Hindlimb muscle (tissue), 1 donor: ENCODE data around the gene LPP. TPM values are rescaled to one million over a fixed set of nuclear protein-coding genes. Genes with fewer than 3 reads are reported as not detected.
A peak's percentile ranks its signal among the peaks of the same experiment; 100 is the strongest.

ENCODE experiments used
- DNase-seq: peaks from one replicate; pipeline ENCODE4 v3.0.0-alpha.2; 2013
- polyA plus RNA-seq: library from polyadenylated mRNA; unstranded; fragments of 120-200 nt; gene quantifications from one replicate; pipeline ENCODE4 v1.2.1, GENCODE V29; 2013; ENCODE audit not compliant: insufficient read length

The LPP gene
- polyA plus RNA-seq, 1 donor, result 12.7 TPM

DNA sequence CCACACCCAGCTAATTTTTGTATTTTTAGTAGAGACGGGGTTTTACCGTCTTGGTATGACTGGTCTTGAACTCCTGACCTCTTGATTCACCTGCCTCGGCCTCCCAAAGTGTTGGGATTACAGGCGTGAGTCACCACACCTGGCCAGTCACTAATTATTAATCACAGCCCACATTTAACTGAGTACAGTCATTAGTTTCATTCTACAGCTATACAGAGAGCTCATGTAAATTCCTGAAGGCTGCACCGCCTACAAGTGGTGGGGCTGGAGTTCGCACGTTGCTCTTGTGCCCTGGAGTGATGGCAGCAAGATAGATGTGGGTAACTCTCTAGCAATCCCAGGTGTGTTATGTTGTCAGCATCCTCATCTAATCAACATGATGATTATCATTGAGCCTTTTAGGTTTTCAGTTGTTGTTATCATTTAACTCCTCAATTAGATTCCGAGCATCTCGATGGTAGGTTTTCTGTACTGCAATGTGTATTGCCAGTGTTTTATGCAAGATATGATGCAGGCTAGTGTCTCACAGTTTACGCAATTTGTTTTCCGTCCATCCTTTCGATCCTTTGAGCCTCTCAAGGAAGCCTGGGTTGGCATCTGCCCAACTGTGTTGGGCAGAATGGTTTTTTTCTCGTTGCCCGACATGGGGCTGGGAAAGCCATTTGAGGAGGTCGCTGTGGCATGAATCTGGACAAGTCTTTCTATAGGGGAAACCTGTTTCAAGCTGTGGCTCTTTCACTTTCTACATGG, 216.3 kb downstream of the LPP start:
- no peak for DNase-seq

DNA sequence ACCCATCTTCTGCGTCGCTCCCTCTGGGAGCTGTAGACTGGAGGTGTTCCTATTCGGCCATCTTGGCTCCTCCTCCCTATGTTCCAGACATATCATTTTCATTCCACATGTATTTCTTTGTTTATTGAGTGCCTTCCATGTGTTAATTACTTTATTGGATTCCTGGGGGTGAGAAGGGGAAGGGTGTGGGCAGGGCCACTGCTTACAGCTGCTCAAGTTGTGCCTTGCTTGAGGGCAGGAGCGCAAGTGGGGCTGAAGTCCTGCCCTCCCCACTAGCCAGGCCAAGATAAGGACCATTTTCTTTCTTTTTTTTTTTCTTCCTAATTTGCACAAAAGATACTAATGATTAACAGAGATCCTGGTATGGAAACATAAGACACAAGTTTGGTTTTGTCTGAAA, 224.8 kb downstream of the LPP start:
- DNase-seq, result no peak

DNA sequence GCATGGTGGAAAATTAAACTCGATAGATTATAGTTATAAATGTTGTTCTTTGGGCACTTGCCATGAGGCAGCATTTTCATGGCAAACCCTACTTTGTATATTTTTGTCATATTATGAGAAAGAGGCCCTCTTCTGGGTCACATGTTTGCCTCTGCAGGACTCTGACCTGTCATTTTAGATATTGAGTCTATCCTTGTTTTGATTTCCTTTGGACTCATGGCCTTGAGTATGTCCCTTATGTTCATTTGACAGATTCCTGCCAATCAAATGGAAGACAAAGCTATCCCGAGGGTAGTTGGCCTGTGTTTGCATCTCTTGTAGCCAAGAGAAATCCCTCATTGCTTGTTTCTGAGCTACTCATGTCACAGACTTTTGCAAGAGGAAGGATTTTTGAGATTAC, 226.3 kb downstream of the LPP start:
- DNase-seq, result no peak

- DNase-seq, result no peak
Observed at GRCh38 chr3:188380722-188381121, 226.8 kb downstream of the LPP start.

GRCh38 chr3:188383748-188384147, 229.8 kb downstream of the LPP start:
- DNase-seq, result no peak

DNA sequence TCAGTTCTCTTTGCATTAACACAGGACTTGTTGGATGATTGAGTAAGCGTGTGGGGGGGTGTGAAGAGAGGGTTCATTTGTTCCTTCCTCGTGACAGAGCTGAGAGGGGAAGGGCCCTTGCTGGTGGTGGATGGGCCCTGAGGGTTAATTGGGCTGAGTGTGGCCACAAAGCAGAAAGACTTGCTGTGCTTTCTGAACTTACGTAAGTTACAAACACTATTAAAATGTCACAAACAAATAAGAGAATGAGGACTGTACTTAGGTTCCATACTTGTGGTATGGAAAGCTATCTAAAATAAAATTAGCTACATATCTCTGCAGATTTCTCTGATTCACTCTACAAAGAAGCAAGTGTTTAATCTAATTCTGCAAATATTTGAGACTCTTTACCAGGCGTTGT, 231.3 kb downstream of the LPP start:
- DNase-seq, result no peak

- DNase-seq, result peak; percentile 36
Observed at GRCh38 chr3:188389711-188390342, 235.9 kb downstream of the LPP start.

GRCh38 chr3:188390343-188390718, 236.4 kb downstream of the LPP start:
- no peak for DNase-seq

DNA sequence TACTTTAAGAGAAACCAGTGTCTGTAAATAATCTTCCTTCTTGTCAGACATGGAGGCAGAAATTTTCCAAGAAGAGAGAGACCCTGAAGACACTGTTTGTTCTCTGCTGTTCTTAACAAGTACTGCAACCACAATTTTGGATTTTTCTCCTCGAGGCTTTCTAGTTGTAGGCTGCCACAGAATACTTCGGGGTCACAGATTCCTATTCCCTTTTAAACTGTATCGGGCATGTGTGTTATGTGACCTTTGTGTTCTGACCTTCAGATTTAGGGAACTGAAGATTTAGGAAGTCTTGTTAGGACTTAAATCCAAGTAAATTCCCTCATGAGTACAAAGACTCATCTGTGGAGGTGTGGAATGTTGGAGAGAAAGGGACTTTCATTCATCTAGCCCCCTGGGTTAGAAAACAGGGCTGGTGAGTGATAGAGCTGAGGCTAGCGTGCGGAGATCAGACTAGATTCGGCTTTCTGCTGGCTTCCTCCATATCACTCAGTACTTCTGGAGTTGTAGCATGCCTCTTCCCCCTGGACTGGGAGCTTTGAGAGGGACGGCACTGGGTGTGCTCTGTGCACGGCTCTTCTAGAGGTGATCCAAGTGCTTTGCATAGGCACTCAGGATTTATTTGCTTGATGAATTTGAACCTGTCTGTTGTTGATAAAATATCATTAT, 237.0 kb downstream of the LPP start:
- DNase-seq, result no peak

DNA sequence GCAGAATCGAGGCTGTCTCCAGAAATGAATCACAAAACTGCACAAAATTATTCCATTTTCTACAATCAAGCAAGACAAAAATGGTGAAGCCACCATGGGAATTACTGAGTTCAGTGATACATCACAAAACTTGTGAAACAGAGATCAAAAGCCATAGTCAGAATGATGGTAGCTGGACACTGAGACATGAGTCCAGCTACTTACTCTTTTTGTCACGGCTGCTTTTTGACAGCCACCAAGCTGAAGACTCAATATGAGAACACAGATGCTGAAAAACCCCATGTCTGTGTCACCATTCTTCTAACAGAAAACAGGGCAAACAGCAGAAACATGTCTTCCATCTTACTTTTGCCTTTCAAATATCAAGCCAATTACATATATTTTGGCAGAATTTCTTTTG, 237.6 kb downstream of the LPP start:
- DNase-seq, result no peak

DNA sequence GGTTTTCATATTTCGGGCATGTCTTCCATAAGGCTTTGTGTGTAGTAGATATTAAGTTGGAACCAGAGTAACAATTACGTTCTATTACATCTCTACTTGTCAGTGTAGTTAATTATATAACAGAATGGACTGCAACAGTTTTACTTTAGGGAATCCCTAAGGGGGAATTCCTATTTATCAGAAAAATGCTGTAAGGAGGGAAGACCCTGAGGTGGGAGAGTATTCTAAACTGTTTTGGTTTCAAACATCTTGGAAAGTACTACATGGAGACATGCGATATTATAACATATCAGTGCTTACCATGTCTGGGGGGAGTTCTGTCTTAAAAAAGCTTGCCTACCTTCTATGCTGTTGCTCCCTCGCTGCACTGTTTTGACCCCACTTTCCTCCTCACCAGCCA, 238.1 kb downstream of the LPP start:
- no peak for DNase-seq

- DNase-seq, result no peak
Observed at GRCh38 chr3:188394623-188395022, 240.7 kb downstream of the LPP start.

GRCh38 chr3:188396251-188396650, 242.3 kb downstream of the LPP start:
- DNase-seq, result no peak

DNA sequence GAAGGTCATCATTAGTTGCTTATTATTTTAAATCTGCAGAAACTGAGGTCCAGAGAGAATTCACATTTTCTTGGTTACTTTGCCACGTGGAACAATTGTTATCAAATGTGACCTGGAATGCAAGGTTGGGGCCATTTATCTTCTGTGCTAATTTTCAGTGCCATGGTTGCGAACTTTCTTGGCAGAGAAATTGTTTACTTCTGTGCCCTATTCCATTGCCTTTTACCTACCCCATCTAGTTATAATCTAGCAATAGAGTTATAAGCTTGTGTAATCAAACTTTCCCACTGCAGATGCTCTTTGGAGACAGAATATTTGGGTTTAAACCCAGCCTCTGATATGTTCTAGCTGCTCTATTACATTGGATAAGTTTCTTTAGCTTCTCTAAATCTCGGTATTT, 242.9 kb downstream of the LPP start:
- DNase-seq, result no peak

DNA sequence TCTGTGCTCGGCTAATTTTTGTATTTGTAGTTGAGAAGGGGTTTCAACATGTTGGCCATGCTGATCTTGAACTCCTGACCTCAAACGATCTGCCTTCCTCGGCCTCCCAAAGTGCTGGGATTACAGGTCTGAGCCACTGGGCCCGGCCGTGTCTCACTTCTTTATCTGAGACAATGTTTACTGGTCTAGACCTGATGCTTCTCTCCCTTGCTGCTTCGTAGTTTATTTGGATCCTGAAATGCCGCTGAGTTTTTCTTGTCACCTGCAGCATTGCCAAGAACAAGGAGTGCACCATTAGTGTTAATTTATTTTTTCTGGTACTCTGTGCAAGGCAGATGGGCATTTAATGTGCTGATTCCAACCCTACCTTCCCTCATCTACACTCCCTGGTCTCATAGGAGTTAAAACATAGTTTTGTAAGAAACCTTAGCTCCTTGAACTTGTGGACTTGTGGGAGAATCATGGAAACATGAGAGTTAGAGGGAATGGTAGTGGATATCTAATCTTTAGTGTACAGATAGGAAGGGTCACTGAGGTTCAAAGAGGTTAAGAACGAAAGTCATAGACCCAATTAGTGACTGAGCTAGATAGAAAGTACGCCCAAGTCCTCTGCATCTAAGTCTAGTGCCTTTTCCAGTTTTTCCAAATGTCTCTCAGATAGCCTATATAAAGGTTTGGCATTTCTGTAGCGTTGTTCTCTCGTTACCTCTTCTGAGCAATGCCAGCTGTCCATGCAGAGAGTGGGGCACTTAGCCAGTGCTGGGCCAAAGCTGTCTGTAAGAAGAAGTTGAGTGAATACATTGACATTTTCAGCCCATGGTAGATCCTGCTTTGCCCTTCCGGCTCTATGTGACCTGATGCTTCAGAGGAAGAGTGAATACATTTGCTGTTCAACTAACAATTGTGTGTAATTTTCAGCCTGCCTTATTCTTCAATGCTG, 244.1 kb downstream of the LPP start:
- no peak for DNase-seq

DNA sequence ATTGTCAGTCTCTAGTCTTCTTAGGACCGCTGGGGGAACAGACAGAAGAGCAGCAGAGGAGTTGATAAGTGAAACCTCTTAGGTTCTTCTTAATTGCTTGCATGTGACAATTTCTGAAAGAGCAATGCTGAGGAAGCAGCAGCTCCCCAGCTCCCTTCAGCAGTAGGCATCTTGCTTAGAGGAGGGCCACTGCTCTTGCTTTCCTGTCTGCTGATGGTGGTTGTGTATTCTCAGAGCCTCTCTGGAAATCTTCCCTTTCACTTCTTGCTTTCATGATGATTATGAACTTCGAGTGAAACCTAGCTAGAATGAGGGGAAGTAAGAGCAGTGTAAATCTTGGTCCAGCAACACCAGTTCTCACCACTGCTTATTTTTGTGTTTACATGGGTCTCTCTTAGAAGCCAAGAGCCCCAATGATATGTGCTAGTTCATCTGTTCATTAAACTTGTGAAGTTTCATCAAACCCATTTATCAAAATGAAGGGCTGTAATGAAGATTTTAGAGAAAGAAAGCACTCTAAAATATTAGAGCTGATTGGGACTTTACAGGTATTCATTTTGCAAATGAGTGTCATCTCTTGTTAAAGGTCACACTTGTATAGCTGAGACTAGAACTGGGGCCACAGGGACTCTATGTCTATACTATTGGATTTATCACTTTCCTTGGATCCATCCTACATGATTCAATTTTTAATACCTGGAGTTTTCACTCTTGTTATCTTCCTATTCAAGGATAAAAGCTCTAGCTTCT, 246.7 kb downstream of the LPP start:
- DNase-seq, result no peak

DNA sequence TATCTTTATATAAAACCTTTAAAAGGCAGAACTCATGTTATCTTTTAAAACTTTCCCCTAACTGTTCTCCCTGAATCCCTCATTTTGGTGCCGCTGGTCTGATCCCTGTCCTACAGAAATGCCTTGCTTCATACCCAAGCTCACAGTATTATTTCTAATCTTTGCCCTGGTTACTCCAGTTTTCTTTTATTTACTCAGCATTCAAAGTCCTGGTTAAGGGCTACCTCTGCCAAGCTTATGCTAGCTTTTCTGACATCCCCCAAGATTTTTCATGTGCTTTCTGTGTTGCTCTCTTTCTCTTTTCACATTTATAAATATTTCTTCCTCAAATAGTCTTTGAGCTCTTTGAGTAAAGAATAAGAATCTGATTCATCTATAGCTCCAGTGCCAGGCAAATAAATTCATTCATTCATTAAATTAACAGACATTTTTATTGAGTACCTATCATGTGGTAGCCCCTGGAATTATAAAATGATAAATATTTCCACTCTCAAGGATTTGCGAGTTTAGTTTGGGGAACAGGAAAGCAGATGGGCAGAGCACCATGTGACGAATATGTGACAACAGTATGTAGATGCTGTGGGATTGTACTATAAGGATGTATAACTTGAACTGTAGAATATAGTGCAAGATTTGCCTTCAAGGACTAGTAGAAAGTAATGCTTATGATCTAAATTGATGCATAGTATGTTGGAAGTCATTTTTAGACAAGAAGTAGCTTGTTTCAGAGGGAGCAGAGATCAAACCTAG, 247.5 kb downstream of the LPP start:
- DNase-seq, result no peak

- DNase-seq, result no peak
Observed at GRCh38 chr3:188402229-188402628, 248.3 kb downstream of the LPP start.

DNA sequence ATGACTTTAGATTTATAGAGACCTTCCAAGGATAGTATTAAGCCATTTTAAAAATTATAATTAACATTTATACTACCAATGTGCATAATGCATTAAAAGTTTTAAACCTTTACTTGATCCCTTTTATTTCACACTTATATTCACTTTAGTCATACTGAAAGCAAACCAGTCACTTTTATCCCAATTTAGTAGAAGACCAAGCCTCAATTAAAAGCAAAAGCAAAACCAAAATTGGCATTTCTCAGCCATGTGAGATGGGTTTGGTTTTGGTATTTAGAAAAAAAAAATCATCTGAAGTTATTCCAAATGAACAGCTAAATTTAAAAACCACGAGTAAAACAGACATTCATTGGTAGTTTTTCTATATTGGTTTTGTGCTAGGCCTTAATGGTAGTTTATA, 249.4 kb downstream of the LPP start:
- no peak for DNase-seq

GRCh38 chr3:188404124-188404523, 250.2 kb downstream of the LPP start:
- DNase-seq, result no peak

GRCh38 chr3:188404701-188405100, 250.7 kb downstream of the LPP start:
- DNase-seq, result no peak
